Activated CD4-positive, alpha-beta memory T cell treated with anti-CD3 and anti-CD28 coated beads, Interleukin-2, amount 10 ng/mL, durations not matched to agents 7 days and 5 days (primary cell): Measurements from ENCODE around the gene FGFR3. TPM values are rescaled to one million over a fixed set of nuclear protein-coding genes. Genes with fewer than 3 reads are reported as not detected.

Experiments
- CTCF ChIA-PET: fragments of 350-600 bp; sonication (Branson Sonifier 250); formaldehyde crosslinking; loops from one replicate; lab custom pipeline; 2021; ENCODE audit warnings: antibody characterized with exemption, inconsistent platforms; lab: Charles Lee
- POLR2A ChIA-PET: fragments of 350-600 bp; sonication (Branson Sonifier 250); formaldehyde crosslinking; loops from one replicate; lab custom pipeline; 2021; ENCODE audit warnings: antibody characterized with exemption; lab: Charles Lee
- DNase-seq: peaks from one replicate; pipeline ENCODE4 v3.0.0-alpha.2; 2020
- H3K27ac Mint-ChIP-seq: one replicate; pipeline ENCODE4 v1.8.0; 2021; ENCODE audit warnings: mild to moderate bottlenecking, mixed read lengths
- H3K27me3 Mint-ChIP-seq: one replicate; pipeline ENCODE4 v1.8.0; 2021; ENCODE audit warnings: mixed read lengths
- H3K36me3 Mint-ChIP-seq: one replicate; pipeline ENCODE4 v1.8.0; 2021; ENCODE audit warnings: low read depth, mixed read lengths
- H3K4me1 Mint-ChIP-seq: one replicate; pipeline ENCODE4 v1.8.0; 2021; ENCODE audit warnings: mixed read lengths
- H3K4me3 Mint-ChIP-seq: one replicate; pipeline ENCODE4 v1.8.0; 2021; ENCODE audit warnings: mild to moderate bottlenecking, mixed read lengths
- H3K9me3 Mint-ChIP-seq: one replicate; pipeline ENCODE4 v1.8.0; 2021; ENCODE audit warnings: mixed read lengths
- total RNA-seq, 2 experiments: library from RNA; stranded (reverse); gene quantifications; one replicate each; pipeline ENCODE4 v1.2.3, GENCODE V29; 2021

The FGFR3 gene
- total RNA-seq, 2 experiments from 2014 or later, result 0.18 to 0.45 TPM

GRCh38 chr4:1815096-1815996 is 22.3 kb downstream of the FGFR3 start:
- no peak overlapping the region for H3K4me3 Mint-ChIP-seq
- POLR2A ChIA-PET, result interaction anchor here (1.1 kb wide), 1 partner anchor 22 kb away, joined by 3 read pairs; the partner anchor contains the start of gene FGFR3
- no peak overlapping the region for H3K27ac Mint-ChIP-seq
- peaks cover 35% of the 10 kb centered on the region for H3K36me3 Mint-ChIP-seq
- no peaks in the 10 kb centered on the region for H3K27me3 Mint-ChIP-seq
- no peaks in the 10 kb centered on the region for H3K4me1 Mint-ChIP-seq
- CTCF ChIA-PET, result no interaction called here
- H3K9me3 Mint-ChIP-seq, result no peaks in the 10 kb centered on the region
- DNase-seq, result no peak

- peaks cover 36% of the 10 kb centered on the region for H3K36me3 Mint-ChIP-seq
- no peak overlapping the region for H3K4me3 Mint-ChIP-seq
- no peaks in the 10 kb centered on the region for H3K4me1 Mint-ChIP-seq
- no peaks in the 10 kb centered on the region for H3K9me3 Mint-ChIP-seq
- CTCF ChIA-PET, result no interaction called here
- H3K27ac Mint-ChIP-seq, result no peak overlapping the region
- DNase-seq, result no peak
- no peaks in the 10 kb centered on the region for H3K27me3 Mint-ChIP-seq
- POLR2A ChIA-PET, result interaction anchor here (1.1 kb wide), 1 partner anchor 22 kb away, joined by 3 read pairs; the partner anchor contains the start of gene FGFR3
Observed at GRCh38 chr4:1815997-1816860, 23.1 kb downstream of the FGFR3 start.

- Mint-ChIP-seq H3K4me3 (no peak overlapping the region), H3K36me3 (peaks cover 40% of the 10 kb centered on the region), H3K27me3 (no peaks in the 10 kb centered on the region), H3K4me1 (no peaks in the 10 kb centered on the region), H3K27ac (no peak overlapping the region), H3K9me3 (no peaks in the 10 kb centered on the region)
- DNase-seq, result no peak
- ChIA-PET POLR2A (no interaction called here), CTCF (interaction anchor here (1.1 to 1.5 kb wide), 2 partner anchors 10 to 80 kb away, joined by 3 read pairs; no protein-coding TSS in a partner anchor)
Observed at GRCh38 chr4:1819284-1819683, 26.2 kb downstream of the FGFR3 start.

GRCh38 chr4:1819816-1820215 is 26.7 kb downstream of the FGFR3 start:
- no peaks in the 10 kb centered on the region for H3K4me1 Mint-ChIP-seq
- no peaks in the 10 kb centered on the region for H3K27me3 Mint-ChIP-seq
- no peak for DNase-seq
- H3K4me3 Mint-ChIP-seq, result no peak overlapping the region
- H3K27ac Mint-ChIP-seq, result no peak overlapping the region
- POLR2A ChIA-PET, result no interaction called here
- CTCF ChIA-PET, result interaction anchor here (0.8 to 1.5 kb wide), 2 partner anchors 72 to 79 kb away, joined by 3 read pairs; no protein-coding TSS in a partner anchor
- no peaks in the 10 kb centered on the region for H3K9me3 Mint-ChIP-seq
- H3K36me3 Mint-ChIP-seq, result peaks cover 36% of the 10 kb centered on the region

- Mint-ChIP-seq H3K9me3 (no peaks in the 10 kb centered on the region), H3K4me3 (no peak overlapping the region), H3K27ac (no peak overlapping the region), H3K36me3 (peaks cover 26% of the 10 kb centered on the region), H3K4me1 (no peaks in the 10 kb centered on the region), H3K27me3 (no peaks in the 10 kb centered on the region)
- POLR2A ChIA-PET, result no interaction called here
- DNase-seq, result no peak
- CTCF ChIA-PET, result no interaction called here
Observed at GRCh38 chr4:1821679-1822567, 28.8 kb downstream of the FGFR3 start.

GRCh38 chr4:1822568-1823544 is 29.8 kb downstream of the FGFR3 start:
- CTCF ChIA-PET, result no interaction called here
- Mint-ChIP-seq H3K9me3 (no peaks in the 10 kb centered on the region), H3K36me3 (peaks cover 26% of the 10 kb centered on the region), H3K27me3 (no peaks in the 10 kb centered on the region), H3K27ac (no peak overlapping the region), H3K4me3 (no peak overlapping the region), H3K4me1 (no peaks in the 10 kb centered on the region)
- no peak for DNase-seq
- POLR2A ChIA-PET, result no interaction called here

- Mint-ChIP-seq H3K4me1 (no peaks in the 10 kb centered on the region), H3K4me3 (no peak overlapping the region), H3K9me3 (no peaks in the 10 kb centered on the region), H3K27ac (no peak overlapping the region), H3K27me3 (no peaks in the 10 kb centered on the region), H3K36me3 (peaks cover 23% of the 10 kb centered on the region)
- DNase-seq, result no peak
- ChIA-PET POLR2A (no interaction called here), CTCF (no interaction called here)
Observed at GRCh38 chr4:1823545-1823932, 30.4 kb downstream of the FGFR3 start.

GRCh38 chr4:1824746-1825145 is 31.7 kb downstream of the FGFR3 start:
- ChIA-PET POLR2A (no interaction called here), CTCF (no interaction called here)
- H3K9me3 Mint-ChIP-seq, result no peaks in the 10 kb centered on the region
- H3K27me3 Mint-ChIP-seq, result no peaks in the 10 kb centered on the region
- no peak overlapping the region for H3K27ac Mint-ChIP-seq
- no peak overlapping the region for H3K4me3 Mint-ChIP-seq
- peaks cover 20% of the 10 kb centered on the region for H3K36me3 Mint-ChIP-seq
- no peak for DNase-seq
- no peaks in the 10 kb centered on the region for H3K4me1 Mint-ChIP-seq

GRCh38 chr4:1825326-1825725 is 32.2 kb downstream of the FGFR3 start:
- peaks cover 24% of the 10 kb centered on the region for H3K36me3 Mint-ChIP-seq
- no peak for DNase-seq
- ChIA-PET CTCF (no interaction called here), POLR2A (no interaction called here)
- H3K27ac Mint-ChIP-seq, result no peak overlapping the region
- H3K4me1 Mint-ChIP-seq, result no peaks in the 10 kb centered on the region
- H3K27me3 Mint-ChIP-seq, result no peaks in the 10 kb centered on the region
- H3K9me3 Mint-ChIP-seq, result no peaks in the 10 kb centered on the region
- no peak overlapping the region for H3K4me3 Mint-ChIP-seq

GRCh38 chr4:1826531-1827350 is 33.6 kb downstream of the FGFR3 start:
- peaks cover 3% of the 10 kb centered on the region for H3K4me1 Mint-ChIP-seq
- no peak overlapping the region for H3K4me3 Mint-ChIP-seq
- peaks cover 25% of the 10 kb centered on the region for H3K36me3 Mint-ChIP-seq
- H3K27me3 Mint-ChIP-seq, result no peaks in the 10 kb centered on the region
- POLR2A ChIA-PET, result no interaction called here
- CTCF ChIA-PET, result no interaction called here
- no peak overlapping the region for H3K27ac Mint-ChIP-seq
- DNase-seq, result no peak
- no peaks in the 10 kb centered on the region for H3K9me3 Mint-ChIP-seq

- Mint-ChIP-seq H3K27me3 (no peaks in the 10 kb centered on the region), H3K4me3 (no peak overlapping the region)
- POLR2A ChIA-PET, result no interaction called here
Observed at GRCh38 chr4:1830234-1830633, 37.1 kb downstream of the FGFR3 start.

More at GRCh38 chr4:1830234-1830633, 37.1 kb downstream of the FGFR3 start:
- CTCF ChIA-PET, result interaction anchor here (1.5 kb wide), 1 partner anchor 82 kb away, joined by 4 read pairs; no protein-coding TSS in a partner anchor
- H3K4me1 Mint-ChIP-seq, result peaks cover 5% of the 10 kb centered on the region
- H3K36me3 Mint-ChIP-seq, result peaks cover 27% of the 10 kb centered on the region
- no peak for DNase-seq
- no peak overlapping the region for H3K27ac Mint-ChIP-seq
- H3K9me3 Mint-ChIP-seq, result no peaks in the 10 kb centered on the region
